OCI-LY3 (cell line): Measurements from ENCODE around the gene GVQW3.

Source experiments
- H2AFZ ChIP-seq: fragments of 200-600, 300-600 bp; shearing (Covaris generic); 2 replicates; pipeline ENCODE4 v1.6.0; 2014; ENCODE audit warnings: antibody characterized with exemption, low read depth, low read length
- H3K27ac ChIP-seq: fragments of 200-600, 300-600 bp; sonication (generic); 2 replicates; pipeline ENCODE4 v1.5.1; 2014; ENCODE audit warnings: mild to moderate bottlenecking, low read length, moderate library complexity, mixed read lengths
- H3K27me3 ChIP-seq: fragments of 200-600, 300-600 bp; sonication (generic); 2 replicates; pipeline ENCODE4 v1.6.1; 2014; ENCODE audit warnings: low read depth, low read length, mixed read lengths
- H3K36me3 ChIP-seq: fragments of 200-600, 300-600 bp; sonication (generic); replicated peaks from 2 replicates; pipeline ENCODE3; 2014; ENCODE audit warnings: low read depth, low read length, mixed read lengths
- H3K4me1 ChIP-seq: fragments of 300-600, 200-600 bp; sonication (generic); 2 replicates; pipeline ENCODE4 v1.6.1; 2014; ENCODE audit warnings: low read length, mixed read lengths
- H3K4me2 ChIP-seq: fragments of 200-600, 300-600 bp; sonication (generic); 2 replicates; pipeline ENCODE4 v1.6.1; 2014; ENCODE audit warnings: low read length, mixed read lengths
- H3K4me3 ChIP-seq: fragments of 300-600, 200-600 bp; sonication (generic); 2 replicates; pipeline ENCODE4 v1.5.1; 2014; ENCODE audit warnings: antibody characterized with exemption, mild to moderate bottlenecking, low read length, moderate library complexity
- H3K79me2 ChIP-seq: fragments of 300-600, 200-600 bp; shearing (Covaris generic); 2 replicates; pipeline ENCODE4 v1.6.1; 2014; ENCODE audit warnings: mild to moderate bottlenecking, low read length, mixed read lengths
- H3K9ac ChIP-seq: fragments of 300-600, 200-600 bp; shearing (Covaris generic); 2 replicates; pipeline ENCODE4 v1.6.0; 2014; ENCODE audit warnings: mild to moderate bottlenecking, low read length, moderate library complexity
- H3K9me3 ChIP-seq: fragments of 200-600, 300-600 bp; shearing (Covaris generic); 2 replicates; pipeline ENCODE4 v1.6.1; 2014; ENCODE audit warnings: low read length, mixed read lengths; ENCODE audit not compliant: insufficient read depth
- H4K20me1 ChIP-seq: fragments of 200-600, 300-600 bp; sonication (generic); 2 replicates; pipeline ENCODE4 v1.6.1; 2016; ENCODE audit warnings: low read length, mixed read lengths; ENCODE audit not compliant: insufficient read depth
- CTCF ChIP-seq: fragments of 200-600, 300-600 bp; sonication (generic); IDR thresholded peaks from 2 replicates; pipeline ENCODE4 v1.5.1; 2014; ENCODE audit warnings: antibody characterized with exemption, low read length, low read depth
- EZH2phosphoT487 ChIP-seq: fragments of 200-600 bp; shearing (Covaris generic); IDR thresholded peaks from 2 replicates; pipeline ENCODE4 v1.6.1; 2018; ENCODE audit warnings: antibody characterized with exemption, mixed run types, low read depth

The GVQW3 gene

DNA sequence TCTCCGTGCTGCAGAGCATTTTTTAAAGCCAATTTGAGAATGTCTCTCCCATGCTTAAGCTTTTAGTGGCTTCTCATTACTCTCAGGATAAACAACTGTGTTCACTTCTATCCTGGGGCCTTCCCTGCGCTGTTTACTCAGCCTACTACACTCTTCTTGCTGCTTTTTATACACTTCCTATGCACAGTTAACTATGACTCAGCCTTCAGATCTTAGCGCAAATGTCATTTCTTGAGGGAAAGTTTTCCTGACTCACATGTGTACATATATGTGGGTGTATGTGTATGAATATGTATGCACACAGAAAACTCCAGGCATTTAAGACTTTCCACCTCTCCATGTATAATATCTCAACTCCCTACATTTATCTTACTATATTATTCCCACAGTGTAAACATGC is 10.0 kb upstream of the GVQW3 start:
- TF ChIP-seq CTCF: no peak
- TF ChIP-seq EZH2phosphoT487: no peak
- H4K20me1 ChIP-seq: peaks cover 92% of the 10 kb centered on the region

DNA sequence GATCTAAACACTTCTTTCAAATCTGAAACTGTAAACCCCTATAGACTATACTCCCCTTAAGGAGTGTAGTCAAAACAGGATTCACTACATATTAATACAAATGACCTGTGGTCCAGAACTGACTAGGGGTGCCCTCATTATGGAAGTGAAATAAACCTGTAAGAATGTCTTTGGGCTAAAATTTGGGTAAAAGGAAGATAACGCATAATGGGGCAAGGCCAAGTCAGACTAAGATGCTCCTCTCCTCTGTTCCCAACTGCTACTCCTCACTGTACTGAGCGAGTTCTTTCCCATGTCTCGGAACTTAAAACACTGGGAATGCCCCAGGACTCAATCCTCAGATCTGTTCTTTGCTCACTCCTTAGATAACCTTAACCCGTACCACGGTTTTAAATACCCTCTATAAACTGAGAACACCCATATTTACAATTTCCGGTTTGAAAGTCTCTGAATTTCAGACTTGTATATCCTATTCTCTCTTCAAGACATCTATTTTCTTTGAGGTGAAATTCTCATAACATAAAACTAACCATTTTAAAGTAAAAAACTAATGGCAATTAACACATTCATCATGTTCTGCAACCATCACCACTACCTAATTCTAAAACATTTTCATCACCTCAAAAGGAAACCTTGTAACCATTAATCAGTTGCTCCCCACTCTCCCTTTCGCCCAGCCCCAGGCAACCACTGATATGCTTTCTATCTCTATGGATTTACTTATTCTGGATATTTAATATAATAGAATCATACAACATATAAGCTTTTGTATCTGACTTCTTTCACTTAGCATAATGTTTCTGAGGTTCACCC is 4.2 kb upstream of the GVQW3 start:
- TF ChIP-seq CTCF (no peak), EZH2phosphoT487 (peak; percentile 98)
- Histone ChIP-seq H3K9me3 (no peaks in the 10 kb centered on the region), H3K27me3 (peaks cover 55% of the 10 kb centered on the region), H3K4me1 (peaks cover 48% of the 10 kb centered on the region), H4K20me1 (peaks cover 81% of the 10 kb centered on the region), H3K36me3 (no peaks in the 10 kb centered on the region), H2AFZ (no peak overlapping the region), H3K27ac (no peak overlapping the region), H3K4me3 (peak overlapping the region; percentile 53), H3K9ac (no peak overlapping the region), H3K4me2 (peak overlapping the region; percentile 78), H3K79me2 (peaks cover 77% of the 10 kb centered on the region)

More for the DNA sequence above, 10.0 kb upstream of the GVQW3 start:
- H3K36me3 ChIP-seq: no peaks in the 10 kb centered on the region
- peaks cover 85% of the 10 kb centered on the region for H3K79me2 ChIP-seq
- no peak overlapping the region for H3K9ac ChIP-seq
- no peak overlapping the region for H3K4me3 ChIP-seq
- H2AFZ ChIP-seq: no peak overlapping the region
- no peak overlapping the region for H3K4me2 ChIP-seq
- no peaks in the 10 kb centered on the region for H3K9me3 ChIP-seq
- no peak overlapping the region for H3K27ac ChIP-seq
- peaks cover 40% of the 10 kb centered on the region for H3K27me3 ChIP-seq
- peaks cover 14% of the 10 kb centered on the region for H3K4me1 ChIP-seq

DNA sequence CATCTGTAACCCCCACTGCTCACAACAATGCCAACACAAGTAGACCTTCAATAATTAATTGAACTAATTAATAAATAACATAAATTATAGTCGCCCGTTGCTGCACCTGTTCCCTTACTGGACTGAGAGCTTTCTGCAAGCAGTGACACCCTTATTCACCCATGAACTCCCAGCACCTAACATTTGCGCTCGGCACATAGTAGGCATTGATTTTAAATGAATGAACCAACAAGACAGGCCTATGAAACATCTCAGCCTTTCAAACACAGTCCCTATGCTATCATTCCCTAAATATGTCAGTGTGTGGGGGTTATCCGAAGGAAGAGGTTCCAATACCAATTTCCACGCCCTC is 1.3 kb upstream of the GVQW3 start:
- Histone ChIP-seq H3K36me3 (no peaks in the 10 kb centered on the region), H2AFZ (no peak overlapping the region), H3K27ac (no peak overlapping the region), H3K4me2 (peak overlapping the region; percentile 85), H4K20me1 (peaks cover 54% of the 10 kb centered on the region), H3K9me3 (no peaks in the 10 kb centered on the region), H3K9ac (peak overlapping the region; percentile 76), H3K27me3 (peaks cover 49% of the 10 kb centered on the region), H3K4me3 (peak overlapping the region; percentile 83), H3K4me1 (peaks cover 50% of the 10 kb centered on the region), H3K79me2 (peaks cover 52% of the 10 kb centered on the region)
- TF ChIP-seq CTCF (no peak), EZH2phosphoT487 (no peak)

DNA sequence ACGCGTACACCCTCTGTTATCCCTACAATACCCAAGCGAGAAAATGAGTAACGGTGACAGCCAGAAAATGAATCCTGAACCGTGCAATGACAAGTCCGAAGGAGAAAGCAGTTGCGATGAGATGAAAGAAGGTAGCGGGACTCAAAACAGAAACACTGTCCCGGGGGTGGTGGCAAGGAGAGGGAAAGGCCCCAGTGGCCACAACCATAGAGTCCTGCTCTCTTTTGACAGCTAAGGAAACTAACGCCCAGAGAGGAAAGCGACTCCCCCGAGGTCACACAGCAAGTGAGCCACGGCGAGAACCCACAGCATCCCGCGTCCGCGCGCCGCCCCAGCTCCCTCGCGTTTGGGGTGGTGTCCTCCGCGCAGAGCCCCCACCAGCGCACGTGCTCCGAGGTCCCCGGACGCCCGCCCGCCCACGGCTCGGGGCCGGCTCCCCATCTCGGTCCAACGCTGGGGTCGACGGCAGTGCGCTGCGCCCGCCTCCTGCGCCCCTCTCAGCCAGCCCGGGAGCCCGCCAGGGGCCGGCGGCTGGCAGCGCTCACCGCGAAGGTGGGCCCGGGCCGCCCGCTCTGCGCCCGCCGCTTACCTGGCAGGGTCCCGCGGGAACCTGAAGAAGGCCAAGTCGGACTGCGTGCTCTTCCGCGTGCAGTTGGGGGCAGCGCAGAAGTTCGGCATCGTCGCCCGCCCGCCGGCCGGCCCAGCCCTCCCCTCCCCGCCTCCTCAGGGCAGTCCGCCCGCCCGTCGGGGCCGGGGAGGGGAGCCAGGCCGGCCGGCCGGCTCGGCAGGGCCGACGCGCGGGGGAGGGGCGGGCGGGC is 755 bp upstream of the GVQW3 start:
- Histone ChIP-seq H3K36me3 (no peaks in the 10 kb centered on the region), H3K79me2 (peaks cover 46% of the 10 kb centered on the region), H3K4me2 (peak overlapping the region; percentile 85), H3K27ac (peak overlapping the region; percentile 4; the same call in 1 of the 2 replicates), H3K4me3 (peak overlapping the region; percentile 83), H3K9me3 (no peaks in the 10 kb centered on the region), H3K9ac (peak overlapping the region; percentile 76), H3K27me3 (peaks cover 43% of the 10 kb centered on the region), H3K4me1 (peaks cover 44% of the 10 kb centered on the region), H2AFZ (no peak overlapping the region), H4K20me1 (peaks cover 48% of the 10 kb centered on the region)
- TF ChIP-seq EZH2phosphoT487: no peak
- no peak for TF ChIP-seq CTCF
